ENCODE data around the gene CTNNA3.

- TF ChIP-seq CTCF (IDR thresholded peaks at IDR 0.05) (no peak), REST (IDR thresholded peaks at IDR 0.05; ENCODE audit: insufficient read depth in 1 of 2, low read depth in 2 of 2, low read length in 1 of 2) (no peak), SIN3A (IDR thresholded peaks at IDR 0.05; ENCODE audit: borderline replicate concordance, insufficient read depth, low read depth, low read length) (no peak)
Measured at GRCh38 chr10:66803174-66803573, 892.8 kb downstream of the CTNNA3 start.
